DMS79 treated with DMSO at 0.1 percent for 48 hours (cell line): ENCODE data around the gene ANKUB1.
"Not testable (repeated sequence)": the region's sequence is repeated elsewhere in the genome, so short reads cannot be mapped to it uniquely, and the experiment has no call there.

ENCODE experiments used
- DNase-seq: peaks from one replicate; lab custom pipeline; 2025; lab: John Stamatoyannopoulos, UW

Gene ANKUB1, protein sequence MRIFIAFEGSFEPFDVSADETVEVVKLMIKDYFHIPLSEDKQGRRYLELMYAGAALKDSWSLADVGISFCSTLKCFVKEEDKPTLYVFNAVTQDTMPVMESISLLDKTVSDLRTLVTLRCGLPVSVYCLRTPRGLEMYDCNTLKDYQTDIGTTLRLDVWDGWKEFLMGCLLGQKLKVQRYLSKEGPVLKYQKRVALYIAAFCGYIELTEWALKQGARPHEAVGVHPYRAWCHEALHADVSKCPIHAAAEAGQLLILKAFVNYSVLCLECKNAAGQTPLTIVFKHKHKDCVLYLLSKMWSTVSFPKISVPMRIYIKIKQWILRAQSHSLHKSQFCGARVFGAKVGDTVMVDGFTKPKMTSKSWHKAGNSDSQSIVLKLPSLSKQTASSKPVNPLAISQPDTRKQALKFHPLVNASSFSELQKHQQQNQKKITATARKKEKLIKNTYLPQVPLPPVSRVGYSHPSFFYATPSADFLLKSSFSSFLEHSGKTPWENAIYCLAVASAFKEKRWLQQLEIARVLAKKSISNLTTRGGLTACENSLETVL

DNA sequence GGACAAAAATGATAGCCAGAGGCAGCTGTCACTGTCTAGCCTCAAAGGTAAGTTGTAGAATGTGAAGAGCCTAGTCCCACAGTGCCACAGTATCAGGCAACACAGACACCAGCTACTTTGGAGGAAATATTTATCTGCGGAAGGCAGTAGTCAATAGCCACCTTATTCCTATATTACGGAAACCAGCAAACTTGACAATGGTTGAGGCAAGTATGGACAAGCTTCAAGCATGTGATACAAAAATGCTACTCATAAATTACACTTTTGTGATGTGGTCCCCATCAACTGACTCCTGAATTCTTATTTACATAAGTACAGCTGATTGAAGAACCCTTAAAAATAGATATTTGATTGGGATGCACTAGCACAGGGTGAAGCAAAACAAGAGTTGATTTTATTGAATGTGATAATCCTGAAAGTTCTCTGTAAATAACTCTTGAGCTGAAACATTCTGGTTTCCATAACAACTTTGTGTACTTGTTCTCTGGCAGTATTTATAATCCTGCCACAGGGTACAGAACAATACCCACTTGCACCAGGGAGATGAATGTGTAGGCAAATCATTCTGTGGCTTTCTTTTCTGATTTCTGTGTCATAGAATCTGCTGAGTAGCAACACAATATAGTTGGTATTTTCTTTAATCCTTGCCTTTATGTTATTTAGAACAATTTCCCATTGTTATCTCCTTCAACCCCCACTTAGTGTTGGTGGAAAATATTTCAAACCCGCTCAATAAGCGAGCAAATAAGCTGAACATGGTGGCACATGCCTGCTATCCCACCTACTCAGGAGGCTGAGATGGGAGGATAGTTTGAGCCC, at the start of gene ANKUB1:
TSS of gene ANKUB1 (minus strand) at position 103 of the 819 bp plus-strand sequence. CDS start 188 bp downstream, outside the sequence.
- no peak for DNase-seq

- no peak for DNase-seq
Measured at GRCh38 chr3:149839896-149840295, 47.5 kb upstream of the ANKUB1 start.

DNA sequence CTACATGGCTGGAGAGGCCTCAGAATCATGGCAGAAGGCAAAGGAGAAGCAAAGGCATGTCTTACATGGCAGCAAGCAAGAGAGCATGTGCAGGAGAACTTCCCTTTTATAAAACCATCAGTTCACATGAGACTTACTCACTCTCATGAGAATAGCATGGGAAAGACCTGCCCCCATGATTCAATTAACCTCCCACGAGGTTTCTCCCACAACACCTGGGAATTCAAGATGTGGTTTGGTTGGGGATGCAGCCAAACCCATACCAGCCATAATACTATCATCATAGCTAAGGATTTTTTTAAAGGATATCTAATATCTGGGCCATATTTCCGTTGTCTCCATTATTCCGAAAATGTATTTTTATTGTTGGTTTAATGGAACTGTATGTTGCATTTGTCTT, 47.1 kb upstream of the ANKUB1 start:
- DNase-seq, result not testable (repeated sequence)

GRCh38 chr3:149838491-149838890, 46.1 kb upstream of the ANKUB1 start:
- DNase-seq, result not testable (repeated sequence)

DNA sequence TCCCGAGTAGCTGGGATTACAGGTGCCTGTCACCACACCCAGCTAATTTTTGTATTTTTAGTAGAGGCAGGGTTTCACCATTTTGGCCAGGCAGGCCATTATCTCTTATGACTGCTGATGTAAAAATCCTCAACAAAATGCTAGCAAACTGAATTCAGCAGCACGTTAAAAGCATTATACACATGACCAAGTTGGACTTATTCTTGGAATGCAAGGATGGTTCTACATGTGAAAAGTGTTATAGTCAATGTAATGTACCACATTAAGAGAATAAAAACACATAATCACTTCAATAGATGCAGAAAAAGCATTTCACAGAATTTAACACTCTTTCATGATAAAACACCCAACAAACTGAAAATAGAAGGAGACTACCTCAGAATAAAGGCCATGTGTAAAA, 40.9 kb upstream of the ANKUB1 start:
- DNase-seq, result no peak

DNA sequence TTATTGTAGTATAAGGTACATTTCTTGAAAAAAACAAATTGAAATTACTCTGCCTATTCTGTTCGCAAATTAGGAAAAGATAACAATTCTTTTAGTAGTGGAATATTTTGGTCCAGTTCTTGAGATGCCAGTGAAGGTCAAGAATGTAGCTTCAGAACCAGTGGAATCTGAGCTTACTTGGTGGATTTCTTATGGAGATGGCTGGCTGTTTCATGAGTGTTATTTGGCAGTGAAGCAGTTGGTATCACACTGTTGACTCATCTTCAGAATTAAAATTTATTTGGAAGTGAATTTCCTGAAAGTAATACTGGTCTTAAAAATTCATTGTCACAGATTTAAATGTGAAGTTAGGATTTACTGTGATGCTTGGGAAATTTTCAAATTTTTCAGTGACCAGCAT, 39.7 kb upstream of the ANKUB1 start:
- DNase-seq, result no peak

- DNase-seq, result no peak
Measured at GRCh38 chr3:149831321-149831720, 39.0 kb upstream of the ANKUB1 start.

DNA sequence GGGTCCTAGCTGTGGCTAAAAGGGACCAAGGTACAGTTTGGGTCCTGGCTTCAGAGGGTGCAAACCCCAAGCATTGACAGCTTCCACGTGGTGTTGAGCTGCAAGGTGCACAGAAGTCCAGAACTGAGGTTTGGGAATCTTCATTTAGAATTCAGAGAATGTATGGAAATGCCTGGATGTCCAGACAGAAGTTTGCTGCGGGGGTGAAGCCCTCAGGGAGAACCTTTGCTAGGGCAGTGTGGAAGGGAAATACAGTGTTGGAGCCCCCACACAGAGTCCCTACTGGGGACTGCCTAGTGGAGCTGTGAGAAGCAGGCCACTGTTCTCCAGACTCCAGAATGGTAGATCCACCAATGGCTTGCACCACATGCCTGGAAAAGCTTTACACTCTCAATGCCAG, 38.5 kb upstream of the ANKUB1 start:
- DNase-seq, result no peak

- not testable (repeated sequence) for DNase-seq
Measured at GRCh38 chr3:149829631-149830030, 37.3 kb upstream of the ANKUB1 start.

- DNase-seq, result no peak
Measured at GRCh38 chr3:149828390-149828789, 36.0 kb upstream of the ANKUB1 start.

DNA sequence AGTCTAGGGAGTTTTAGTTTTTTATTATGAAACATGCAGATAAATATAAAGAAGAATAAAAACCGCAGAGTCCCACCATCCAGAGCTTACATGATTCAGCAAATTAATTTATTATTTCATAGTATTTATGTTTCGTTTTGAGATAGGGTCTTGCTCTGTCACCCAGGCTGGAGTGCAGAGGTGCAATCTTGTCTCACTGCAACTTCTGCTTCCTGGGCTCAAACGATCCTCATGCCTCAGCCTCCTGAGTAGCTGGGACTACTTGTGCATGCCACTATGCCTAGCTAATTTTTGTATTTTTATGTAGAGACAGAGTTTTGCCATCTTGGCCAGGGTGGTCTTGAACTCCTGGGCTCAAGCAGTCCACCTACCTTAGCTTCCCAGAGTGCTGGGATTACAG, 34.3 kb upstream of the ANKUB1 start:
- DNase-seq, result no peak

GRCh38 chr3:149820183-149820582, 27.8 kb upstream of the ANKUB1 start:
- no peak for DNase-seq

DNA sequence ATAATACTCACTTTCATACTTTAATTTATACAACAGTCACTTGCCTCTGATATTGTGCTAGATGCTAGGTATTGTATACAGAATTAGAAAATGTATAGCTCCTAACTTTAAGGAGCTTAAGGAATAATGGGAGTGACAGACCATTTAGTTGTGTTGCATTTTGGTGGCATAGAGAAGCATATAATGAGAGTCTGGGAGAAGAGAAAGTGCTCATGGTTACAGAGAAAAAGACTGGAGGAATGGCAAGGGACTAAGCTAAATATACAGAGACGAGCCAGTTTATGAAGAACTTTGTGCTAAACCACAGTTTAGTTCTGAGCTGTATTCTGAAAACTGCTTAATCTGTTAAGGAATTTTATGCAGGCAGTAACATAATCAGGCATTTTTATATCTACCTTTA, 27.1 kb upstream of the ANKUB1 start:
- no peak for DNase-seq

DNA sequence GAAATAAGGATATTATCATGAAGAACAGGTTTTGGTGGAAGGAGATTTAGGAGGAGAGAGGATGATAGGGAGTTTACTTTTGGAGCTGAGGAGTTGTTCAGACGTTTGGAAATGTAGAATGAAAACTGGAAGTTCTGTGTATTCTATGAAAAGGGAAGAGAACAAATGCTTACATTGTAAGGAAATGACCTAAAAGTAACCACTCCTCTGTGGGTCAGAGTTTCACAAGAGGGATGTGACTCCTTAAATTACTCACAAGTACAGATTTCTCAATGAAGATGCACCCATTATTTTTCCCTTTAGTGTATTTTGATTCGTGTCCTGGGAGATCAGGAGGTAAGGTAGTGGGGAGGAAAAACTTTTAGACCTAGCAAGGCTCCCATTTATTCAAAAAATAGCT, 24.6 kb upstream of the ANKUB1 start:
- no peak for DNase-seq

GRCh38 chr3:149816311-149816710, 24.0 kb upstream of the ANKUB1 start:
- DNase-seq, result no peak

DNA sequence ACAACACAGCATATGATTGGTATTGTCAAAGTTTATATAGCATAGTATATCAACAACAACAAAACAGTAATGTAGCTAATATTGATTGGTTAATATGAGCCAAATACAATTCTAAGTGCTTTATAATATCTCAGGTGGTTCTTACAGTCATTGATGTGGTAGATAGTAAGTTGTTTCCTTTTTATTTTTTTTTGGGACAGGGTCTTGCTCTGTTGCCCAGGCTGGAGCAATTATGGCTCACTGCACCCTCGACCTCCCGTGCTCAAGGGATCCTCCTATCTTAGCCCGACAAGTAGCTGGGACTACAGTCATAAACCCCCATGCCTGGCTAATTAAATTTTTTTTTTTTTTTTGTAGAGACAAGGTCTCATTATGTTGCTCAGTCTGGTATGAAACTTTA, 23.4 kb upstream of the ANKUB1 start:
- no peak for DNase-seq

- DNase-seq, result no peak
Measured at GRCh38 chr3:149815321-149815720, 23.0 kb upstream of the ANKUB1 start.

GRCh38 chr3:149813367-149814281, 21.3 kb upstream of the ANKUB1 start:
- peak; percentile 55 for DNase-seq

DNA sequence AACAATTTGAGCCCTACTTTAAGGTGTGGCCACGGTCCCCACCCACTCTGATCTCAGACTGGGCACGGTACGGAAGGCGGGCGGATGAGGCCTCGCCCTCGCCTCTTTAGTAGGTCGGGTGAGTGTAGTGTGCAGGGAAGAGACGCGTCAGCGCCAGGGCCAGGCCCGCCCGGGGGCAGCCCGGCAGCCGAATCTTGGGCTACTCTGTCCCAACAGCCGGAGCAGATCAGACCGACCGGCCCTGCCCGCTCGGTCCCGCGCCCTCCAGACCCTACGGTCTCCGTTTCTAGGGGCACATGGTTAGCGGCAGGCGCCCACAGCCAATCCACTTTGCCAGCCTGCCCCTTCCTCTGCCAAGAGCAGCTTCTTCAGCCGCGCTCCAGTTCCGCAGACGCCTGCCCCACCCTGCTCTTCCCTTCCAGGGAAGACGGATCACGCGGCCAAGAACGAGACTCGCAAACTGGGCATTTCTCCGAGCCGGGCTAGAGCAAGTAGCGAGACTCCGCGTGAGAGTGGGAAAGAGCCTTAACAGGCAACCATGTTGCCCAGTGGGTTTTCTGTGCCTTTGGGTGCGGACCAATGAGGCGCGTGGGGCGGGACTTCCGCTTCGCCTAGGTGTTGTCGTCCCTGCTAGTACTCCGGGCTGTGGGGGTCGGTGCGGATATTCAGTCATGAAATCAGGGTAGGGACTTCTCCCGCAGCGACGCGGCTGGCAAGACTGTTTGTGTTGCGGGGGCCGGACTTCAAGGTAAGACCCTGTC, 20.4 kb upstream of the ANKUB1 start, which contains the start of gene RNF13:
TSS of gene RNF13 (plus strand) at position 610 of the 761 bp plus-strand sequence. CDS start 32,812 bp downstream, outside the sequence.
- DNase-seq, result peak; percentile 90

DNA sequence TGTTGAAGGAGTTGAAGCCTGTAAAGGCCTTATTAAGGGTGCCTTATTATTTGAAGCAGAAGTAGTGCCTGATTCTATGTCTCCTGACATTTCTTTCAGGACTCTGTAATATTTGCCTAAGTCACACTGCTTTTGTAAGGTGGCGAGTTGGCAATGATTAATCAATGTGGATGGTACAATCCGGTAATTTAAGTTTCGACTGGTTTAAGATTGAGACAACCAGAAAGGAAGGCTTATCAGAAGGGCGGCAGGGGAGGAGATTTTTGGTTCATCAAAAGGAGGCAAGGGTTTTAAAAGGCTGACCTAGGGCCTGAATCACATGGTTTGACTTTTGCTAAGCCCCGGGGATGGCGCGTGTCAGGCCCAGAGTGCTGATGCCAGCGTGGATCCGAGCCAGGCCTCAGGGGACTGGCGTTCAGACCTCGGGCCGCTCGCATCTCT, 19.8 kb upstream of the ANKUB1 start:
- DNase-seq, result no peak

DNA sequence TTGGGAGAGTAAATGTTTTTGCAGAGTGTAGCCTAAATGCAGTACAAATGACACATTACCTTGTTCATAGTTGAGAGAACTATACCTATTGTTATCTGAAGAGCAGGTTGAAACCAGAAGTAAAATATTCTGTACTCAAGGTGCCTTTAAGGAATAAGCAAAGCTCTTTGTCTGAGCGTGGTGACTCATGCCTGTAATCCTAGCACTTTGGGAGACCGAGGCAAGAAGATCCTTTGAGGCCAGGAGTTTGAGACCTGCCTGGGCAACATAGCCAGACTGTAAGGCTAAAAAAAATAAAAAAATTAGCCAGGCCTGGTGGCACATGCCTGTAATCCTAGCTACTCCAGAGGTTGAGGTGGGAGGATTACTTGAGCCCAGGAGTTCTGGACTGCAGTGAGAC, 18.5 kb upstream of the ANKUB1 start:
- DNase-seq, result no peak
